Measurements from ENCODE around the gene TNFRSF4.

DNA sequence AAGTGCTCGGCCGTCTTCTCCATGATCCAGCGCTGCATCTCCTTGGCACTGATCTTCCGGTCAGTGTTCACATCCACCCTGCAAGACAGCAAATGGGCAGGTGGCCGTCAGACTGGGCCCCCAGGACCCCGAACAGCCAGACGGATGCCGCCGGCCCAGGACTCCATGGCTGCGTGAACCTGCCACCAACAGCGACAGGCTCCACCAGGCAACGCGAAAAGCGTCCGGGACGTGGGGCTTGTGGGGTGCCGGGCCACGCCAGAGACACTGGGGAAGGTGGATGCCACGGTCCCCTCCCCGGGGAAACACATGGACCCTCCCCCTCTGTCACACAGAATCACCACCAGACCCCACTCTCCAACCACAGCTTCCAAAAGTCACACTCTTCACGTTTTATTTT is 9.9 kb upstream of the TNFRSF4 start:
- TF ChIP-seq FOXP4 (CRISPR knock-in tag; IDR thresholded peaks at IDR 0.05; ENCODE audit: borderline replicate concordance) (no peak), XRCC5 (IDR thresholded peaks at IDR 0.05; ENCODE audit: low read depth, low read length) (no peak), POLR2A (conservative IDR thresholded peaks at IDR 0.05) (no peak)

Data from K562 (cell line).